AG09319 (cell line): ENCODE data around the gene NDST3.
"Not testable (repeated sequence)": the region's sequence is repeated elsewhere in the genome, so short reads cannot be mapped to it uniquely, and the experiment has no call there.

ENCODE experiments used
- DNase-seq: peaks from one replicate; pipeline ENCODE4 v3.0.0-alpha.2; 2010; ENCODE audit warnings: low read depth; ENCODE audit errors: extremely low read depth
- TF ChIP-seq, protein P1 (sequence below): IDR thresholded peaks from 2 replicates; pipeline ENCODE4 v1.5.1; 2011; ENCODE audit warnings: low read depth, mild to moderate bottlenecking, inconsistent platforms, low read length, moderate library complexity

The NDST3 gene

DNA sequence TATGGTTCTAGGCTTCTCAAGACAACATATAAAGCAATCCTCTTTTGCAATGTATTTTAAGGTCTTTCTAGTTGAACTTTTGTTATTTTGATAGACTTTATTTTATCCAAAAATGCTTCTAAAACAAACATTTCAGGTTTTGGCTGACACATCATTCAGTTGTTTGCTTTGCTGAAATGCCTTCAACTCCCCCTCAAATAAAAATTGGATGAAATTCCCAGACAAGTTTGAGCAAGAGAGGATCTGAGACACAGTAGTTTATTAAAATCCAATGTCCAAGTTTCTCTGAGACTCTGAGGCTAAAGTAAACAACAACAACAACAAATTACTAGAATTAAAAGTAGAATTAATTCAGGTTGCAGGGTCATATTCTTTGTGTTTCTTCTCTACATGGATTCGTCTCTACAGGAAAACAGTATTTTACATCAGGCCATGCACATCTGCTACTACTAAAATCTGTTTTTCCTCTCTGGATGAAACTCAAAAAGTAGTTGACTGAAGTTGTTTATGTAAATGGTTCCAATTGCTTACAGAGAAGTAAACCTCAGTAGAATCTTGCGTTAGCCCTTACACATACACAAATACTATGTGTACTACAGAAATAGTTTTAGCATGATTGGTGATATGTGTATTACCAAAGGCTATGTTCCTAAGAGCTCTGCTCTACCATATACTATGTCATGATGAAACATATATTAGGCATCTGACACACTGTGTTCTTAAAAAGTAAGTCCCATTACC lies 253.6 kb downstream of the NDST3 start:
- peak; percentile 61 for DNase-seq
- TF ChIP-seq, protein P1, sequence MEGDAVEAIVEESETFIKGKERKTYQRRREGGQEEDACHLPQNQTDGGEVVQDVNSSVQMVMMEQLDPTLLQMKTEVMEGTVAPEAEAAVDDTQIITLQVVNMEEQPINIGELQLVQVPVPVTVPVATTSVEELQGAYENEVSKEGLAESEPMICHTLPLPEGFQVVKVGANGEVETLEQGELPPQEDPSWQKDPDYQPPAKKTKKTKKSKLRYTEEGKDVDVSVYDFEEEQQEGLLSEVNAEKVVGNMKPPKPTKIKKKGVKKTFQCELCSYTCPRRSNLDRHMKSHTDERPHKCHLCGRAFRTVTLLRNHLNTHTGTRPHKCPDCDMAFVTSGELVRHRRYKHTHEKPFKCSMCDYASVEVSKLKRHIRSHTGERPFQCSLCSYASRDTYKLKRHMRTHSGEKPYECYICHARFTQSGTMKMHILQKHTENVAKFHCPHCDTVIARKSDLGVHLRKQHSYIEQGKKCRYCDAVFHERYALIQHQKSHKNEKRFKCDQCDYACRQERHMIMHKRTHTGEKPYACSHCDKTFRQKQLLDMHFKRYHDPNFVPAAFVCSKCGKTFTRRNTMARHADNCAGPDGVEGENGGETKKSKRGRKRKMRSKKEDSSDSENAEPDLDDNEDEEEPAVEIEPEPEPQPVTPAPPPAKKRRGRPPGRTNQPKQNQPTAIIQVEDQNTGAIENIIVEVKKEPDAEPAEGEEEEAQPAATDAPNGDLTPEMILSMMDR = no peak

DNA sequence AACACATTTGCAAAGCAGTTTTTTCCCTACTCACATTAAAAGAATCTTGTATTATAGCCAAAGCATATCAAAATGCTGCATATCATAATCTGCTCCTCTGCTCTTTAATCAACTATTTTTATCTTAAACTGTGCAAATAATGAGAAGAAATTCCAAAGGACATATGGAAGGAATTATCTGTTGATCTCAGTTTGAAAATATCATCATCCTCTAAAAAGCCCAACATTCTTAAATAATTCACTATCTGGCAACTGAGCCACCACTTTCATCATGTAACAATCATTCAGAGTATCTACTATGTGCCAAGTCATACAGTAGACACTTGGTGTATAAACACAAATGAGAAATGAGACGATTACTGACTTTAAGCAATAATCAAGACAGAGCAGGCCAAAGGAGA lies 255.5 kb downstream of the NDST3 start:
- TF ChIP-seq, protein P1 = no peak
- peak; percentile 84 for DNase-seq

DNA sequence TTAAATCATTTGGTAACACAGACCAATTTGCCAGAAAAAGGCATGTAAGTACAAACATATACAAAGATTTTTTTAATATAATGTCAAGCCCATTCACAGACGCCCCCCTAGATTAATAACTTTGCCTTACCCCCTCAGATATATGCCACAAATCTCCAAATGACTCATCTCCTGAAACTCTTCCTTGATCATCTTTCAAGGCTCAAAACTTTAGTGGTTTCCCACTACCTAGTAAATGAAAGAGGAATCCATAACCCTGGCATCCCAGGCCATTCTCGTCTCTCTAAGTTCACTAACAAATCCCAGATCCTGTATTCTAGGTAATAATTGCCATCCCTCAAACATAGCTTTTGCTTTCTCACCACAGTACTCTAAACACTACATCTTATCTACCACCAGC lies 256.7 kb downstream of the NDST3 start:
- no peak for DNase-seq
- TF ChIP-seq, protein P1 = no peak

DNA sequence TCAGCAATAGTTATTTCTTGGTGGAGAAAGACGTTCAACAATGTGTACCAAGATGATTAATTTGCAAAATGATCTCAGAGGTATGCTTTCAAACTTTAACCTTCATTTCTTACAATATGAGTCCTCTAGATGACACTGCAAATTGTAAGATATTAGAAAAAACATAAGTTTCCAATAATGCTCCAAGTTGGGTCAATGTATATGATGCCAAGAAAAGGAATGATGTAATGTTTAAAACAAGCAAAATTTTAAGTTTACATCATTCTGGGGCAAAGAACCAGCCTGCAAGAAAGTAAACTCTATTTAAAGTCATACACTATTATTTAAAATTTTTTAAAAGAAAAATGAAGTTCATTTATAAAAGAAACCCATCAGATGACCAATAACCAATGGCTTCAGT lies 262.4 kb downstream of the NDST3 start:
- DNase-seq = no peak
- TF ChIP-seq, protein P1 = no peak

DNA sequence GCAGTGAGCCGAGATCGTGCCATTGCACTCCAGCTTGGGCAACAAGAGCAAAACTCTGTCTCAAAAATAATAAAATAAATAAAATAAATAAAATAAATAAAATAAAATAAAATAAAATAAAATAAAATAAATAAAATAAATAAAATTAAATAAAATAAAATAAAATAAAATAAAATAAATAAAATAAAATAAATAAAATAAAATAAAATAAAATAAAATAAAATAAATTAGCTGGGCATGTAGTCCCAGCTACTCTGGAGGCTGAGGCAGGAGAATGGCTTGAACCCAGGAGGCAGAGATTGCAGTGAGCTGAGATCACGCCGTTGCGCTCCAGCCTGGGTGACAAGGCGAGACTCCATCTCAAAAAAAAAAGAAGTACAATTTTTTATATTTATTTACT lies 265.3 kb downstream of the NDST3 start:
- not testable (repeated sequence) for DNase-seq

DNA sequence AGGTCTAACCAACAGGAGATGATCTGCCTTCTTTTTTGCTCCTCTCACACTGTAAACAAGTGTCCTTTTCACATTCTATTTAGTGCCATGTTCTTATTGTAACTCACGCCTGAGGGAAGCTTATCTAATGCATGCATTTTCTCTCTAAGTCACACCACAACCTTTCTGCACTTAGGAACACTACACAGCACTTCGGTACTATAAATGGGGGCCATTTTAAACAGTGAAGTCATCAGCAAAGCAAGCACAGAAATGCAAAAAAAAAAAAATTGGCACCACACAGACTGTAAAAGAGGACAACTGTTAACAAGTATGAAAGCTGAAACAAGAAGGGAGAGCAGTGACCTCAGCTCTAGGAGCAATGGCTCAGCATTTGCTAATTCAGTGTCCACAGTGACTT lies 273.4 kb downstream of the NDST3 start:
- no peak for DNase-seq
- TF ChIP-seq, protein P1 = no peak
